RKO (cell line): Measurements from ENCODE around the gene RAPGEF6.
A peak's percentile ranks its signal among the peaks of the same experiment; 100 is the strongest.

ENCODE experiments used
- DNase-seq: peaks from one replicate; pipeline ENCODE4 v3.0.0-alpha.2; 2016; ENCODE audit warnings: low spot score

The RAPGEF6 gene

GRCh38 chr5:131541762-131542161 lies 93.3 kb downstream of the RAPGEF6 start:
- DNase-seq = peak; percentile 7

- peak; percentile 3 for DNase-seq
Observed at GRCh38 chr5:131541071-131541470, 94.0 kb downstream of the RAPGEF6 start.

- no peak for DNase-seq
Observed at GRCh38 chr5:131539251-131539650, 95.8 kb downstream of the RAPGEF6 start.

- peak; percentile 53 for DNase-seq
Observed at GRCh38 chr5:131538177-131538593, 96.8 kb downstream of the RAPGEF6 start.

GRCh38 chr5:131536850-131537448 lies 98.1 kb downstream of the RAPGEF6 start:
- DNase-seq = no peak

GRCh38 chr5:131536211-131536826 lies 98.7 kb downstream of the RAPGEF6 start:
- DNase-seq = no peak

- no peak for DNase-seq
Observed at GRCh38 chr5:131534974-131535373, 100.1 kb downstream of the RAPGEF6 start.

GRCh38 chr5:131533836-131534235 lies 101.2 kb downstream of the RAPGEF6 start:
- DNase-seq = peak; percentile 13

GRCh38 chr5:131532031-131532640 lies 102.9 kb downstream of the RAPGEF6 start:
- DNase-seq = no peak

GRCh38 chr5:131530706-131531331 lies 104.2 kb downstream of the RAPGEF6 start:
- no peak for DNase-seq

- DNase-seq = no peak
Observed at GRCh38 chr5:131528682-131529081, 106.3 kb downstream of the RAPGEF6 start.

GRCh38 chr5:131525805-131526204 lies 109.2 kb downstream of the RAPGEF6 start:
- no peak for DNase-seq

GRCh38 chr5:131524431-131524830 lies 110.6 kb downstream of the RAPGEF6 start:
- DNase-seq = no peak

- DNase-seq = no peak
Observed at GRCh38 chr5:131523500-131524185, 111.4 kb downstream of the RAPGEF6 start.

- DNase-seq = peak; percentile 20
Observed at GRCh38 chr5:131521252-131521651, 113.8 kb downstream of the RAPGEF6 start.

- no peak for DNase-seq
Observed at GRCh38 chr5:131515348-131515747, 119.7 kb downstream of the RAPGEF6 start.

GRCh38 chr5:131514316-131515283 lies 120.4 kb downstream of the RAPGEF6 start:
- DNase-seq = no peak

- no peak for DNase-seq
Observed at GRCh38 chr5:131513780-131514179, 121.2 kb downstream of the RAPGEF6 start.

GRCh38 chr5:131511934-131512333 lies 123.1 kb downstream of the RAPGEF6 start:
- DNase-seq = no peak

- no peak for DNase-seq
Observed at GRCh38 chr5:131509801-131510200, 125.2 kb downstream of the RAPGEF6 start.

GRCh38 chr5:131505237-131505908 lies 129.7 kb downstream of the RAPGEF6 start:
- no peak for DNase-seq
